NCI-H1048 (cell line): ENCODE measurements around the gene NECTIN1.

ENCODE experiments used
- DNase-seq: peaks from one replicate; lab custom pipeline; 2025; lab: John Stamatoyannopoulos, UW

The NECTIN1 gene

GRCh38 chr11:119729951-119730613 lies 1.1 kb upstream of the NECTIN1 start:
- no peak for DNase-seq

- DNase-seq, result no peak
These were observed 554 bp upstream of the NECTIN1 start for GRCh38 chr11:119729581-119729927.

- no peak for DNase-seq
These were observed 781 bp downstream of the NECTIN1 start for GRCh38 chr11:119728211-119728626.

GRCh38 chr11:119727523-119728151 lies 1.4 kb downstream of the NECTIN1 start:
- DNase-seq, result no peak

- DNase-seq, result no peak
These were observed 2.1 kb downstream of the NECTIN1 start for GRCh38 chr11:119726585-119727522.

DNA sequence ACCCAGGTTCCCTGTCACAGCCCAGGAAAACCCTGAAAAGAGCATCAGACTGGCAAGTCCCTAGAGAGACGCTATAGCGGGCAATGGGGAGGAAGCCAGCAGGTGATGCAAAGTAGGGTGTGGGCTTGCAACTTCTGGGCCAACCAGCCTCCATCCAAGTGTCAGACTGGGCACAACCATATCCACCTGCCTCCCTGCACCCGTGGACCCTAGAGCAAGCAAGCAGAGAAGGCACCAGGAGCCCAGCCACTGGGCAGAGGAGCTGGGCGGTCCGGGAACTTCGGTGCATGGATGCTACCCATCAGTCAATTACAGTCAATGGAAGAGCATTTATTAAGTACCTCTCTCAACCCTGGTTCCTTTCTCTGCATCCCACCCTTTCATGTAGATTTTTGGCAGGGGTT lies 2.8 kb downstream of the NECTIN1 start:
- no peak for DNase-seq

GRCh38 chr11:119724956-119725355 lies 4.0 kb downstream of the NECTIN1 start:
- no peak for DNase-seq

GRCh38 chr11:119723952-119724325 lies 5.1 kb downstream of the NECTIN1 start:
- DNase-seq, result no peak

DNA sequence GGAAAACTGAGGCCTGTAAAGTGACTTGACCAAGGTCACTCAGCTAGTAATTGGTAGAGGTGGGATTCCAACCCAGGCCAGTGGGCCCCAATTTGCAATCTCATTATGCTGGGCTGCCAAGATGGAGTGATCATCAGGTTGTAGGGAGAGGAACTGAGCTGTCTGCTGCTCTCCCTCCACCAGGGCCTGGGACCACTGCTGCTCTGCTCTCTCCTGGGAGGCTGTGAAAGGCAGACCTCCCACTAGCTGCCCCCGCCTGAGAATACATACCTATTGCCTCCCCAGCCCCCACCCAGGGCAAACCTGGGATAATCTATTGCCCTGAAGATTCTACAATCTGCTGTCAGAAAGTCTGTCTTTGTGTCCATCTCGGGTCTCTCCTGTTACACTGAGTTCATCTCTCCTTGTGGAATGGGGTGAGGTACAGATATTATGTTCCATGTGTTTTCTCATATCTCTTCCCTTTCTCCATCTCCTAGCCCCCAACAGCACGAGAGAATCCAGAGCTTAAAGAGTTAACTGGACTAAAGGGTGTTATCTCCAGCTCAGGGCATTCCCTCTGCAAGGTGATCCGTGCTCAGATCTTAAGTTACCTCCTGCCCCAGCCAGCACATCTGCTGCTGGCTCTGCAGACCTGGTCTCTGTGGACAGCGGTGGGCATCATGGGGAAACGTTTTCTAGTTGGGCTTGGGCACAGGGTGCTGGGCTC lies 5.6 kb downstream of the NECTIN1 start:
- no peak for DNase-seq

GRCh38 chr11:119722281-119722794 lies 6.7 kb downstream of the NECTIN1 start:
- DNase-seq, result no peak

GRCh38 chr11:119721129-119722120 lies 7.6 kb downstream of the NECTIN1 start:
- no peak for DNase-seq

GRCh38 chr11:119720311-119720913 lies 8.6 kb downstream of the NECTIN1 start:
- no peak for DNase-seq

DNA sequence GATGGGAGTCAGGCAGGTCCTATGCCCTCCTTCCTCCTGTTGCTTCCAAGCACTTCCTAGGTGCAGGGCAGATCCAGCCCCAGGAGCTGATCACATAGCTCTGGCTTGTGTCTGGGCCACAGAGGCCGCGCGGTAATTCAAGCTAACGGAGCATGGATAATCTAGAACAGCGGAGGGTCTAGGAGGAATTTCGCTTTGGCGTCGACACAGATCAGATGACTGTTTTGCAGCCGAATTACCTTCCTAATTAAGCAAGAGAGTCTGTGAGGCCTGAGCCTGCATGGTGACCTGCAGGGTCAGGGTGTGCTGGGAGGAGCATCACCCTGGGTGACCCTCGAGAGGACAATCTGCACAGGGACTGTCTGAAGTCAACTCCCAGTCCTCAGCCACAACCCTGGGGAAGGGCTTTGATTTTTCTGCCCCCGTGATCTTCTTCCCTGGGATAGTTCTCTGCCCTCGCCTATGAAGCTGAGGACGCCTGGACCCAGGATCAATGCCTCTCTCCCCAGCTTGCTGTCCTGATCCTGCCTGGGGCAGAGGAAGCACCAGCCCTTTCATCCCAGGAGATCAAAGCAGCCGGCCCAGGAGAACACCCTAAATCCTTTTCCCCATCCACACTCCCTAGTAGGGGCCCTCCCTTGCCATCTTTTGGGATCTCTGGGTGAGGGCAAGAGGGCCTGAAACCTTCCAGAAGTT lies 11.0 kb downstream of the NECTIN1 start:
- no peak for DNase-seq

DNA sequence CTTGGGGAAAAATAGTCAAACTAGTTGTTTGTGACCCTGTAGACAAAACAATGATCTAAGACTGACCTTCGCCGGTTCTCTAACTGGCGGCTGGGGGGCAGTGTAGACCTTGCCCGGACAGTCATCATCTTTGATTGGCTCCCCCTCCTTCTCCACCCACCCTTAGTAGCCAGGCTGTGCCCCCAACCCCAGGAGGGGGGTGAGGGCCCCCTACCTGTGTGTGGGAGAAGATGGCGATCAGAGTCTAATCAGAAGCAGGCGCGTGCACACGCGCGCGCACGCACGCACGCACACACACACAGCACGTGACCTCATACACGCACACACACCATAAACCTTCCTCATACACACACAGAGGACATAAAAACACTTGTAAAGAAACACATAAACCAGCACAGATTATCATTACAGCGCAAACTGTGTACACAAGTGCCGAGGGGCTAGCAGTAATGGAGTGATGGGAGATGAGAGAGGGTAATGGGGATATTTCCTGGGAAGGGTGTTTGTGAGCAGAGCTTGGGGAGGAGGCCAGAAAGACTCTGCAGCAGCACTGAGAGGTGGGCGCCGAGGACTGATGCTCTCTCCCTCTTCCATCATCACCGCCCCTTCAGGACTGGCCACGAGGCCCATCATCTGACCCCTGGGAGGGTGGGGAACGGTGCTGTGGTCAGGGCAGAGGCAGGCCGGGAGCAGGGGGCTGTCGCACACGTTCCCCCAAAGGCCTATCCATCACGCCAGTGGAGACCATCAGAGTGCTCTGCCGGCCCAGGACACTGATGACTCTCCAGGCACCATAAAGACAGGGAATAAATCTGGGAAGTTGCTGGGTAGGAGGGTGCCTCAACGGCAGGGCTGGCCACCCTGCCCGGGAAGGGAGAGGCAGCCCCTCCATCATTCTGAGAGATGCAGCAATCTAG lies 12.2 kb downstream of the NECTIN1 start:
- DNase-seq, result no peak

DNA sequence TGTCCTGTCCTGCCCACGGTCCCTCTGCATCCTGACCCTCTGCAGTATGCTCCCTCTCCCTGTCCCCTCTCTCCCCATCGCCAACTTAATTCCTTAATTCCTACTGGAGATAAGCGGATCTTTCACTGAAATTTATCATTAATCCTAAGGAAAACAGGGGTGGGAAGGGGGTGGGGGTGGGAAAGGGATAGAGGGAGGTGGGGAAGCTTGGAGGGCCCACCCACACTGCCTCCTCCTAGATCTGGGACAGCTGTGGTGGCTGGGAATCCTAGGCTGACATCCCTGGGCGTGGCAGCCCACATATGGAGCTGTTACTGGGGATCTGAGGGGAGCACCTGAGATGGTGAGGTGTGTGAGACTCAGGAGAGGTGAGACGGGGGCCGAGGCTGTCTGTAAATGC lies 14.4 kb downstream of the NECTIN1 start:
- no peak for DNase-seq

DNA sequence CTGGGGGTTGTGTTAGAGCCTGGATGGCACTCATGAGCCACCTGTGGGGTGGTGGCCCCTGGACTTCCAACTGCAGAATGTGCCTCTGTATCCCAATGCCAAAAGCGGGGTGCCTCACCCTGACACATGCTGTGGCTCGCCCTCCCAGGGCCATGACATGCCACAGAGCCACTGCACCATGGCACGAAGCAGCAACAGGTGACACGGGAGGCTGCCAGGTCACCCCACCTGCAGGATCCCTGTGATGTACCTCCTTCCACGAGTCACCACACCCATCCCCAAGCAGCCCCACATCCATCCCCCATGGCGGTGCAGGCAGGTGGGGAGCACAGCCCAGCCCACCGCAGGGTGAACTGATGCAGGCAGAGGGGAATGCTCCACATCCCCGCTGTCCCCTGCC lies 14.8 kb downstream of the NECTIN1 start:
- DNase-seq, result no peak

DNA sequence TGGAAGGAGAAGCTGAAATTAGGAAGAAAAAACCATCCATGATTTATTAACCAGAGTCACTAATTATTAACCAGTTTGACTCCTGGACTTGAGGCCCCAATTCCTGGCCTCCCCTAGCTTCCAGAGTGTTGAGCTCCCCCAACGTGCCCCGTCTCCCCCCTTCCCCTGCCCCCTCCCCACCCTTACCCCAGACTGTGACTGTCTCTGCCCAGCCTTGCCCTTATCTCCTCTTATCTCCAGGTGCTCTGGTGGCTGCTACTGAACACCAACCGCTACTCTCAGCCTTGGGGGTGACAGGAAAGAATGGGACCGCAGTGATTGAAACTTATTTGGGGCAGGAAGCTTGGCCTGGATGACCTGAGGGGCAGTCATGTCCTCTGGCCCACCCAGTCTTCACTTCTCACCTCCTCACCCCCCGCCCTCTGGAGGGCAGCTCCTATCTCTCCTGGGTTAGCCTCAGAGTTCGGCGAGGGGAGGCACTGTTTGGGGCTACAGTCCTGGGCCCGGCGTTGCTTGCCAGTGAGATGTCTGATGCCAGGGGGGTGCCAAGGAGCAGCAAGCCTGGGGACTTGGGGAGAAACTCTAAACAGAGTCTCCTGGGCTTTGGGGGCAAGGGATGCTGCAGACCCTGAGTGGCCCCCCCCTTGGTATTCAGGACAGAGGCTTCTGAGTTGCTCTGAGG lies 15.5 kb downstream of the NECTIN1 start:
- DNase-seq, result no peak
